ENCODE measurements around the gene SEMA3E.

DNA sequence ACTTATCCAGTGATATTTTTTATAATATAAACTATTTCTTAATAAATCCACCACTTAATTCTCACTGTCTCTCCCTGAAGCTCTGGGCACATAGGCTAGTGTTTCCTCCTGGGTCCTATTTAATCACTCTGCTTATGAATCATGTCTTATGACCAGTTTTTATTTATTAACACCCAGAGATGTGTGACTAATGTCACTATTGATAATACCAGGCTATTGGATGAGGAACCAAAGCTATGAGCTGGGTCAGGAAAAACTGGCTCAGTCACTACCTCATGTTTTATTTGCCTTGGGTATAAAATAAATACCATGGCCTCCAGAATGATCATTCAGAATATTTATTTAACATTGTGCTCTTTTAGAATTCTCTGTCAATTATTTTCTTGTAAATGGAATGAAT, 5.2 kb downstream of the SEMA3E start:
- no peak for TF ChIP-seq CTCF (IDR thresholded peaks at IDR 0.05; ENCODE audit: insufficient read depth, low read depth, low read length)
- TF ChIP-seq EZH2 (IDR thresholded peaks at IDR 0.05; ENCODE audit: insufficient read depth, low read length): no peak

Data from astrocyte (in vitro differentiated cells and primary cell).